Mesodermal cell (in vitro differentiated cells): ENCODE measurements around the gene SHLD1.

Source experiments
- H3K27ac ChIP-seq: 2 replicates; pipeline ENCODE4 v1.7.0; 2013; ENCODE audit warnings: mild to moderate bottlenecking, low read depth, low read length, moderate library complexity; ENCODE audit not compliant: severe bottlenecking
- H3K36me3 ChIP-seq: 2 replicates; pipeline ENCODE4 v1.7.1; 2013; ENCODE audit warnings: mild to moderate bottlenecking, low read length, moderate library complexity; ENCODE audit not compliant: control insufficient read depth, insufficient read depth
- H3K4me1 ChIP-seq: one replicate; pipeline ENCODE4 v1.7.1; 2013; ENCODE audit warnings: mild to moderate bottlenecking, low read length; ENCODE audit not compliant: insufficient read depth, control insufficient read depth, poor library complexity, severe bottlenecking
- H3K4me3 ChIP-seq: 2 replicates; pipeline ENCODE4 v1.7.0; 2013; ENCODE audit warnings: low read length, control low read depth, mild to moderate bottlenecking; ENCODE audit not compliant: insufficient read depth, poor library complexity, severe bottlenecking; ENCODE audit errors: extremely low read depth
- H3K9me3 ChIP-seq: 2 replicates; pipeline ENCODE4 v1.7.1; 2013; ENCODE audit warnings: mild to moderate bottlenecking, low read length, moderate library complexity; ENCODE audit not compliant: control insufficient read depth
- WGBS, 2 experiments: methylation state at CpG; one replicate each; pipeline ENCODE4 v1.1.5; 2013; ENCODE audit warnings: missing lambda C conversion rate in 2 of 2; ENCODE audit not compliant: insufficient coverage in 2 of 2; 5-methylcytosine and 5-hydroxymethylcytosine counted together

The SHLD1 gene

GRCh38 chr20:5820738-5821137 lies 70.5 kb downstream of the SHLD1 start:
- WGBS, 2 experiments = no CpG with 5 or more reads among the region's 1 CpG
- Histone ChIP-seq H3K4me3 (no peak overlapping the region), H3K9me3 (no peaks in the 10 kb centered on the region), H3K36me3 (no peaks in the 10 kb centered on the region), H3K27ac (no peak overlapping the region), H3K4me1 (peaks cover 11% of the 10 kb centered on the region)

- H3K4me1 ChIP-seq = peaks cover 11% of the 10 kb centered on the region
- no peak overlapping the region for H3K4me3 ChIP-seq
- 82 to 92% methylated on average over 3 to 4 of the region's 4 CpGs for WGBS, 2 experiments
- no peaks in the 10 kb centered on the region for H3K36me3 ChIP-seq
- no peak overlapping the region for H3K27ac ChIP-seq
- H3K9me3 ChIP-seq = no peaks in the 10 kb centered on the region
Measured at GRCh38 chr20:5821627-5822215, 71.5 kb downstream of the SHLD1 start.

GRCh38 chr20:5822569-5822968 lies 72.4 kb downstream of the SHLD1 start:
- H3K9me3 ChIP-seq = no peaks in the 10 kb centered on the region
- H3K27ac ChIP-seq = no peak overlapping the region
- no peak overlapping the region for H3K4me3 ChIP-seq
- peaks cover 11% of the 10 kb centered on the region for H3K4me1 ChIP-seq
- WGBS, 2 experiments = 38 to 69% methylated on average over 1 to 2 of the region's 3 CpGs
- H3K36me3 ChIP-seq = no peaks in the 10 kb centered on the region

GRCh38 chr20:5825130-5825719 lies 75.0 kb downstream of the SHLD1 start:
- 41% methylated on average over 8 of the region's 9 CpGs for WGBS, 2 experiments
- Histone ChIP-seq H3K36me3 (no peaks in the 10 kb centered on the region), H3K27ac (no peak overlapping the region), H3K9me3 (no peaks in the 10 kb centered on the region), H3K4me3 (no peak overlapping the region), H3K4me1 (peaks cover 8% of the 10 kb centered on the region)

GRCh38 chr20:5827098-5827853 lies 77.1 kb downstream of the SHLD1 start:
- Histone ChIP-seq H3K27ac (no peak overlapping the region), H3K4me1 (peaks cover 3% of the 10 kb centered on the region), H3K4me3 (no peak overlapping the region), H3K9me3 (no peaks in the 10 kb centered on the region), H3K36me3 (no peaks in the 10 kb centered on the region)
- 87 to 92% methylated on average over 11 to 14 of the region's 15 CpGs for WGBS, 2 experiments

- H3K36me3 ChIP-seq = no peaks in the 10 kb centered on the region
- no peak overlapping the region for H3K27ac ChIP-seq
- no peak overlapping the region for H3K4me3 ChIP-seq
- no peaks in the 10 kb centered on the region for H3K4me1 ChIP-seq
- H3K9me3 ChIP-seq = no peaks in the 10 kb centered on the region
- WGBS, 2 experiments = no CpG with 5 or more reads among the region's 1 CpG
Measured at GRCh38 chr20:5827861-5828260, 77.7 kb downstream of the SHLD1 start.

- no peaks in the 10 kb centered on the region for H3K36me3 ChIP-seq
- H3K4me3 ChIP-seq = no peak overlapping the region
- H3K27ac ChIP-seq = no peak overlapping the region
- no peaks in the 10 kb centered on the region for H3K4me1 ChIP-seq
- WGBS, 2 experiments = 0 to 62% methylated on average over 1 to 3 of the region's 3 CpGs
- H3K9me3 ChIP-seq = no peaks in the 10 kb centered on the region
Measured at GRCh38 chr20:5829241-5829809, 79.1 kb downstream of the SHLD1 start.

- Histone ChIP-seq H3K4me1 (peaks cover 4% of the 10 kb centered on the region), H3K27ac (no peak overlapping the region)
- WGBS, 2 experiments = 81 to 87% methylated on average over 8 to 11 of the region's 12 CpGs
Measured at GRCh38 chr20:5831539-5832237, 81.5 kb downstream of the SHLD1 start.

GRCh38 chr20:5833309-5833941 lies 83.2 kb downstream of the SHLD1 start:
- 100% methylated on average over 1 of the region's 6 CpGs; no CpG with 5 or more reads in 1 of the 2 experiments for WGBS, 2 experiments
- Histone ChIP-seq H3K4me1 (peaks cover 4% of the 10 kb centered on the region), H3K36me3 (no peaks in the 10 kb centered on the region), H3K4me3 (no peak overlapping the region), H3K27ac (no peak overlapping the region), H3K9me3 (no peaks in the 10 kb centered on the region)

More at GRCh38 chr20:5831539-5832237, 81.5 kb downstream of the SHLD1 start:
- no peaks in the 10 kb centered on the region for H3K36me3 ChIP-seq
- no peak overlapping the region for H3K4me3 ChIP-seq
- H3K9me3 ChIP-seq = no peaks in the 10 kb centered on the region

- no peaks in the 10 kb centered on the region for H3K9me3 ChIP-seq
- H3K4me1 ChIP-seq = peaks cover 4% of the 10 kb centered on the region
- no peaks in the 10 kb centered on the region for H3K36me3 ChIP-seq
- H3K4me3 ChIP-seq = no peak overlapping the region
- no peak overlapping the region for H3K27ac ChIP-seq
Measured at GRCh38 chr20:5834436-5835005, 84.3 kb downstream of the SHLD1 start.
